ENCODE measurements around the gene PRR7.
"Not testable (repeated sequence)": the region's sequence is repeated elsewhere in the genome, so short reads cannot be mapped to it uniquely, and the experiment has no call there.

Gene PRR7

GRCh38 chr5:177412603-177413233 lies 33.9 kb upstream of the PRR7 start:
- no peak for DNase-seq (ENCODE audit: low read depth)
- no peak overlapping the region for H3K4me3 ChIP-seq (ENCODE audit: low read length)
- TF ChIP-seq, protein P1, sequence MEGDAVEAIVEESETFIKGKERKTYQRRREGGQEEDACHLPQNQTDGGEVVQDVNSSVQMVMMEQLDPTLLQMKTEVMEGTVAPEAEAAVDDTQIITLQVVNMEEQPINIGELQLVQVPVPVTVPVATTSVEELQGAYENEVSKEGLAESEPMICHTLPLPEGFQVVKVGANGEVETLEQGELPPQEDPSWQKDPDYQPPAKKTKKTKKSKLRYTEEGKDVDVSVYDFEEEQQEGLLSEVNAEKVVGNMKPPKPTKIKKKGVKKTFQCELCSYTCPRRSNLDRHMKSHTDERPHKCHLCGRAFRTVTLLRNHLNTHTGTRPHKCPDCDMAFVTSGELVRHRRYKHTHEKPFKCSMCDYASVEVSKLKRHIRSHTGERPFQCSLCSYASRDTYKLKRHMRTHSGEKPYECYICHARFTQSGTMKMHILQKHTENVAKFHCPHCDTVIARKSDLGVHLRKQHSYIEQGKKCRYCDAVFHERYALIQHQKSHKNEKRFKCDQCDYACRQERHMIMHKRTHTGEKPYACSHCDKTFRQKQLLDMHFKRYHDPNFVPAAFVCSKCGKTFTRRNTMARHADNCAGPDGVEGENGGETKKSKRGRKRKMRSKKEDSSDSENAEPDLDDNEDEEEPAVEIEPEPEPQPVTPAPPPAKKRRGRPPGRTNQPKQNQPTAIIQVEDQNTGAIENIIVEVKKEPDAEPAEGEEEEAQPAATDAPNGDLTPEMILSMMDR (IDR thresholded peaks at IDR 0.05; ENCODE audit: insufficient read depth, low read depth, low read length, missing control alignments), result no peak

- TF ChIP-seq, protein P1 (IDR thresholded peaks at IDR 0.05; ENCODE audit: insufficient read depth, low read depth, low read length, missing control alignments), result no peak
- DNase-seq (ENCODE audit: low read depth), result no peak
- H3K4me3 ChIP-seq (ENCODE audit: low read length), result no peak overlapping the region
Measured at GRCh38 chr5:177414481-177414880, 32.1 kb upstream of the PRR7 start.

DNA sequence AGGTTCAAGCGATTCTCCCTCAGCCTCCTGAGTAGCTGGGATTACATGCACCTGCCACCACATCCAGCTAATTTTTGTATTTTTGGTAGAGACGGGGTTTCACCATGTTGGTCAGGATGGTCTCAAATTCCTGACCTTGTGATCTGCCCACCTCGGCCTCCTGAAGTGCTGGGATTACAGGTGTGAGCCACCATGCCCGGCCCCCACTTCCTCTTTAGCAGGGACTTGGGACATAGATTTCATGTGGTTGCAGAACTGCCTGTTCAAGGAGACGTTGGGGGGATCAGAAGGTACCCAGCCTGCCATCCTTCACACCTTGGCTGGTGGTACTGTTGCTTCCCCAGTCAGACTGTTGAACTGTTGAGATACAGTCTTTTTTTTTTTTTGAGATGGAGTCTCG lies 29.5 kb upstream of the PRR7 start:
- DNase-seq (ENCODE audit: low read depth), result not testable (repeated sequence)

DNA sequence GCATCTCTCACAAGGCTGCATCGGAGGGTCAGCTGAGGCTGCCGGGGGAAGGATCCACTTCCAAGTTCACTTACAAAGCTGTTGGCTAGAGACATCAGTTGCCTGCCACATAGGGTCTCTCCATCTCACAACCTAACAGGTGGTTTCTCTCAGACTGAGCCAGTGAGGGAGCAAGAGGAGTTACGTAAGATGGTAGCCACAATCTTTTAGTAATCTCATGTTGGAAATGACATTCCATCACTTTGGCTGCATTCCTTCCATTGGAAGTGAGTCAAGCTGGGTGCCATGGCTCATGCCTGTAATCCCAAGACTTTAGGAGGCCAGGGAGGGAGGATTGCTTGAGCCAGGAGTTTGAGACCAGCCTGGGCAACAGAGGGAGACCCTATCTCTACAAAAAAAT lies 27.6 kb upstream of the PRR7 start:
- TF ChIP-seq, protein P1 (IDR thresholded peaks at IDR 0.05; ENCODE audit: insufficient read depth, low read depth, low read length, missing control alignments), result no peak
- no peak overlapping the region for H3K4me3 ChIP-seq (ENCODE audit: low read length)
- peak; percentile 40 for DNase-seq (ENCODE audit: low read depth)

More for the DNA sequence above, 29.5 kb upstream of the PRR7 start:
- H3K4me3 ChIP-seq (ENCODE audit: low read length), result not testable (repeated sequence)

- DNase-seq (ENCODE audit: low read depth); H3K4me3 ChIP-seq (ENCODE audit: low read length): not testable (repeated sequence)
Measured at GRCh38 chr5:177420472-177420871, 26.1 kb upstream of the PRR7 start.

- peak; percentile 42 for DNase-seq (ENCODE audit: low read depth)
- TF ChIP-seq, protein P1 (IDR thresholded peaks at IDR 0.05; ENCODE audit: insufficient read depth, low read depth, low read length, missing control alignments), result no peak
- H3K4me3 ChIP-seq (ENCODE audit: low read length), result no peak overlapping the region
Measured at GRCh38 chr5:177421062-177421798, 25.4 kb upstream of the PRR7 start.

DNA sequence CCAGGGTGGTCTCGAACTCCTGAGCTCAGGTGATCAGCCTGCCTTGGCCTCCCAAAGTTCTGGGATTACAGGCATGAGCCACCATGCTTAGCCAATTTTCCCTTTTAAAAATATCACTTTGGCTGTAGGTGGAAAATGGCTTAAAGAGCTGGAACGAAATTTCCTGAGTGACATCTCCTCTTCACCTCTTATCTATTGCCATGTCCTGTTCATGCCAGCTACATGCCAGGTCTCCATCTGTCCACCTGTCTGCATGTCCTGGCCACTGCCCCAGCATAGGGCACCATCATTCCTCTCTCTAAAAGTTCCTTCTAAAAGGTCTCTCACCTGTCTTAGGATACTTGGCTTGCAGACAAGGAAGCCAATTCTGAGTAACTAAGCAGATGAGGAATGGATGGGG lies 22.9 kb upstream of the PRR7 start:
- TF ChIP-seq, protein P1 (IDR thresholded peaks at IDR 0.05; ENCODE audit: insufficient read depth, low read depth, low read length, missing control alignments), result no peak
- H3K4me3 ChIP-seq (ENCODE audit: low read length), result no peak overlapping the region
- DNase-seq (ENCODE audit: low read depth), result no peak

DNA sequence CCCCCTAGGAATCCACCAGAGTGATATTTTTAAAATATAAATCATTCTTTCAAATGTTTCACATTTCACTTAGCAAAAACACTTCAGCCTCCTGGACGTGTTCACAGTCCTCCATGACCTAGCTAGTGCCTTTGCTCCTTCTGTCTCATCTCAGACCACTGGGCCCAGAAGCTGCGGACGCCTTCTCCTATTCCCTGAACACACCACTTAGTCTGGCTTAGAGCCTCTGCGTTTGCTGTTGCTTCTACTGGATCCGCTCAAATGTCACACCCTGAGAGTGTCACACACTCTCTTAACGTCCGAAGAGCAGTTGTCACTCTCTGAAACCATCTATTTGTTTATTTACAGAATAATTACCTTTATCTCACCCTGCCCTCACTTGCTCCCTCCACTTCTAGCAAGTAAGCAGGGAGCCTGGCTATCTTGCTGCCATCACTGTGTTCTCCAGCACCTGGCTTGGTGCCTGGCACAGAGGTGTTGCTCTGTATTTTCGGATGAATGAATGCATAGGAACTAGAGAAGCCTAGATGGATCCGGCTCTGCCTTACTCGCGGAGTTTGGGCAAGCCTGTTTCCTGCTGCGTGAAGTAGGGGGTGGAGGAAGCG lies 21.3 kb upstream of the PRR7 start:
- TF ChIP-seq, protein P1 (IDR thresholded peaks at IDR 0.05; ENCODE audit: insufficient read depth, low read depth, low read length, missing control alignments), result no peak
- peak overlapping the region; percentile 61 for H3K4me3 ChIP-seq (ENCODE audit: low read length)

More for the DNA sequence above, 21.3 kb upstream of the PRR7 start:
- DNase-seq (ENCODE audit: low read depth), result no peak

All from epithelial cell of esophagus (primary cell).